ENCODE results near the gene RYR3. TPM values are rescaled to one million over a fixed set of nuclear protein-coding genes. Genes with fewer than 3 reads are reported as not detected.

Gene RYR3
- total and polyA plus RNA-seq, 2 of the 13 experiments (the other 11 are each of a cell fraction or from before 2014, with no cell fraction given) = not detected

GRCh38 chr15:33601461-33601860 is 290.7 kb downstream of the RYR3 start:
- Histone ChIP-seq H4K20me1 (ENCODE audit: insufficient read depth, low read length) (no peaks in the 10 kb centered on the region), H3K27ac (ENCODE audit: extremely low read length, insufficient read depth, low read length) (no peak overlapping the region), H3K4me2 (ENCODE audit: low read depth, low read length) (no peak overlapping the region), H3K4me3 (replicated peaks in 1 of 3; ENCODE audit: insufficient read depth in 1 of 3, low read depth in 2 of 3, low read length in 3 of 3) (no peak overlapping the region), H3K9ac (ENCODE audit: insufficient read depth, low read depth, low read length) (no peak overlapping the region), H2AFZ (ENCODE audit: low read length) (no peak overlapping the region), H3K9me3 (ENCODE audit: low read length) (no peaks in the 10 kb centered on the region), H3K27me3 (ENCODE audit: control insufficient read depth in 1 of 2, insufficient read depth in 2 of 2, low read length in 2 of 2) (peaks cover 0 to 6% of the 10 kb centered on the region in 2 experiments; a peak in 2 of 5 replicates), H3K4me1 (ENCODE audit: insufficient read depth, low read length) (no peaks in the 10 kb centered on the region), H3K79me2 (ENCODE audit: insufficient read depth, low read length) (no peaks in the 10 kb centered on the region), H3K36me3 (replicated peaks in 1 of 2; ENCODE audit: control insufficient read depth in 1 of 2, insufficient read depth in 2 of 2, low read length in 2 of 2) (no peaks in the 10 kb centered on the region)
- CTCF ChIA-PET (ENCODE audit: low intra/inter-chr PET ratio, low total read pairs) = no interaction called here
- POLR2A ChIA-PET = no interaction called here
- intact Hi-C loops (cut with micrococcal nuclease; ENCODE audit: unreplicated experiment) (no loop called here), in situ Hi-C loops (cut with HindIII; ENCODE audit: extremely low pct_ligation_motif_present, low pct_unique_long_range_greater_than_20kb) (no loop called here)
- FAIRE-seq = no peak
- DNase-seq (ENCODE audit: low spot score) = no peak
- TF ChIP-seq, protein P1, sequence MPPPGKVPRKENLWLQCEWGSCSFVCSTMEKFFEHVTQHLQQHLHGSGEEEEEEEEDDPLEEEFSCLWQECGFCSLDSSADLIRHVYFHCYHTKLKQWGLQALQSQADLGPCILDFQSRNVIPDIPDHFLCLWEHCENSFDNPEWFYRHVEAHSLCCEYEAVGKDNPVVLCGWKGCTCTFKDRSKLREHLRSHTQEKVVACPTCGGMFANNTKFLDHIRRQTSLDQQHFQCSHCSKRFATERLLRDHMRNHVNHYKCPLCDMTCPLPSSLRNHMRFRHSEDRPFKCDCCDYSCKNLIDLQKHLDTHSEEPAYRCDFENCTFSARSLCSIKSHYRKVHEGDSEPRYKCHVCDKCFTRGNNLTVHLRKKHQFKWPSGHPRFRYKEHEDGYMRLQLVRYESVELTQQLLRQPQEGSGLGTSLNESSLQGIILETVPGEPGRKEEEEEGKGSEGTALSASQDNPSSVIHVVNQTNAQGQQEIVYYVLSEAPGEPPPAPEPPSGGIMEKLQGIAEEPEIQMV (CRISPR knock-in tag; IDR thresholded peaks at IDR 0.05; ENCODE audit: low read depth) = no peak
- TF ChIP-seq YY1 (IDR thresholded peaks at IDR 0.05; ENCODE audit: insufficient read depth, insufficient replicate concordance, low read depth, low read length) (no peak), ZNF335 (CRISPR knock-in tag; IDR thresholded peaks at IDR 0.05) (no peak), ZNF549 (CRISPR knock-in tag; IDR thresholded peaks at IDR 0.05) (no peak), FOXJ3 (CRISPR knock-in tag; IDR thresholded peaks at IDR 0.05; ENCODE audit: borderline replicate concordance) (no peak), MED13 (CRISPR knock-in tag; IDR thresholded peaks at IDR 0.05) (no peak), ZNF264 (CRISPR knock-in tag; IDR thresholded peaks at IDR 0.05) (no peak), ATRX (CRISPR knock-in tag; IDR thresholded peaks at IDR 0.05; ENCODE audit: borderline replicate concordance) (no peak)
- no peak for ATAC-seq
- WGBS (ENCODE audit: low lambda C conversion rate) = 42% methylated on average over 2 of the region's 4 CpGs
- BruUV-seq (replicated peaks) = no TSS peak

DNA sequence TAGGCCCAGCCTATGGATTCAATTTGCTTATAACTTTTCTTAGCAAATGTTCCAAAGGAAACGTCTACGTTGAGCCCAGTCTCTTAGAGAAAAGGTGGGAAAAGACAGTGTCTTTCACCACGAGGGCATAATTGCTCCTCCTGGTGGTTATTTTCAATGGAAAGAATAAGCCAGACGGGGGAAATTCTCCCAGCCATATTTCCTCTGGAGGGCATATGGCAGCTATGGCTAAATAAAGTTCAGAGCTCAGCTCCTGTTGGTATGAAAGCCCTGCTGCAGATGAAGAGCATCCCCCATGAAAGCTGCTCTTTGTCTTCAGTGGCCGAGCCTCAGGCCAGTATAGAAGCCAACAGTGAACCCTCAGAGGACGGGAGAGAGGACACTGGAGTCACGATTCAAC is 297.9 kb downstream of the RYR3 start:
- BruUV-seq (replicated peaks) = no TSS peak
- 5% methylated on average over 7 of the region's 7 CpGs for WGBS (ENCODE audit: low lambda C conversion rate)
- no peak overlapping the region for H3K27ac ChIP-seq (ENCODE audit: extremely low read length, insufficient read depth, low read length)
- DNase-seq (ENCODE audit: low spot score) = peak; percentile 3
- no peak overlapping the region for H3K4me2 ChIP-seq (ENCODE audit: low read depth, low read length)
- no peaks in the 10 kb centered on the region for H3K36me3 ChIP-seq (replicated peaks in 1 of 2; ENCODE audit: control insufficient read depth in 1 of 2, insufficient read depth in 2 of 2, low read length in 2 of 2)
- intact Hi-C loops (cut with micrococcal nuclease; ENCODE audit: unreplicated experiment) = no loop called here
- H2AFZ ChIP-seq (ENCODE audit: low read length) = no peak overlapping the region
- H3K4me1 ChIP-seq (ENCODE audit: insufficient read depth, low read length) = no peaks in the 10 kb centered on the region
- no peaks in the 10 kb centered on the region for H3K9me3 ChIP-seq (ENCODE audit: low read length)
- TF ChIP-seq AKAP8 (CRISPR knock-in tag; IDR thresholded peaks at IDR 0.05) = no peak
- no peak for TF ChIP-seq ZNF329 (CRISPR knock-in tag; IDR thresholded peaks at IDR 0.05; ENCODE audit: low read depth)
- TF ChIP-seq SALL2 (CRISPR knock-in tag; IDR thresholded peaks at IDR 0.05) = no peak
- TF ChIP-seq REPIN1 (CRISPR knock-in tag; IDR thresholded peaks at IDR 0.05; ENCODE audit: borderline replicate concordance, low read depth) = no peak
- TF ChIP-seq STAG1 (CRISPR knock-in tag; IDR thresholded peaks at IDR 0.05) = peak; percentile 9; the same call in 1 of the 2 replicates
- ChIA-PET CTCF (ENCODE audit: low intra/inter-chr PET ratio, low total read pairs) (no interaction called here), POLR2A (no interaction called here)
- ATAC-seq = no peak; the same call in 2 of the 3 replicates
- in situ Hi-C loops (cut with HindIII; ENCODE audit: extremely low pct_ligation_motif_present, low pct_unique_long_range_greater_than_20kb) = no loop called here
- H4K20me1 ChIP-seq (ENCODE audit: insufficient read depth, low read length) = no peaks in the 10 kb centered on the region
- no peaks in the 10 kb centered on the region for H3K27me3 ChIP-seq (ENCODE audit: control insufficient read depth in 1 of 2, insufficient read depth in 2 of 2, low read length in 2 of 2)
- H3K79me2 ChIP-seq (ENCODE audit: insufficient read depth, low read length) = no peaks in the 10 kb centered on the region
- no peak overlapping the region for H3K9ac ChIP-seq (ENCODE audit: insufficient read depth, low read depth, low read length)
- no peak overlapping the region for H3K4me3 ChIP-seq (replicated peaks in 1 of 3; ENCODE audit: insufficient read depth in 1 of 3, low read depth in 2 of 3, low read length in 3 of 3)
- FAIRE-seq = no peak

Measured in HepG2 (cell line).